Sigmoid colon (tissue), 4 donors: ENCODE results near the gene SLC30A4.

Source experiments
- CTCF ChIP-seq, 4 experiments: fragments of 450-650 bp in 3 of 4; fragments of 200-600 bp in 1 of 4; IDR thresholded peaks; one replicate each; pipeline ENCODE4 v1.5.1; 2016 to 2019; ENCODE audit warnings: antibody characterized with exemption in 4 of 4, mild to moderate bottlenecking in 3 of 4, moderate library complexity in 2 of 4
- EP300 ChIP-seq, 4 donors: sonication (generic); formaldehyde crosslinking; IDR thresholded peaks; one replicate each; pipeline ENCODE4 v1.6.1; 2017; ENCODE audit warnings: antibody characterized with exemption in 4 of 4
- POLR2A ChIP-seq, 2 donors: fragments of 450-650 bp; IDR thresholded peaks; one replicate each; pipeline ENCODE4 v1.6.1; 2016; ENCODE audit warnings: antibody characterized with exemption in 2 of 2, mild to moderate bottlenecking in 2 of 2, moderate library complexity in 2 of 2
- POLR2AphosphoS5 ChIP-seq, 4 donors: sonication (generic); formaldehyde crosslinking; IDR thresholded peaks; one replicate each; pipeline ENCODE4 v1.6.1; 2017; ENCODE audit warnings: antibody characterized with exemption in 4 of 4

- TF ChIP-seq POLR2A (IDR thresholded peaks at IDR 0.05) = no peak
- TF ChIP-seq POLR2AphosphoS5 (IDR thresholded peaks at IDR 0.05) = no peak
- TF ChIP-seq CTCF (IDR thresholded peaks at IDR 0.05) = no peak
- TF ChIP-seq EP300 (IDR thresholded peaks at IDR 0.05) = no peak
Measured at GRCh38 chr15:45443645-45444044, 78.9 kb downstream of the SLC30A4 start.
